GM12874 (cell line): ENCODE data around the gene TMEM184A.

Experiments
- CTCF ChIP-seq: IDR thresholded peaks from 2 replicates; pipeline ENCODE4 v1.5.1; 2011; ENCODE audit warnings: low read depth, mild to moderate bottlenecking, control low read depth, low read length, moderate library complexity; ENCODE audit not compliant: insufficient read depth

Gene TMEM184A

GRCh38 chr7:1543826-1544177, 12.2 kb downstream of the TMEM184A start:
- TF ChIP-seq CTCF, result no peak

GRCh38 chr7:1542841-1543747, 12.9 kb downstream of the TMEM184A start:
- no peak for TF ChIP-seq CTCF

- TF ChIP-seq CTCF, result no peak
Measured at GRCh38 chr7:1542329-1542728, 13.7 kb downstream of the TMEM184A start.

GRCh38 chr7:1541431-1542162, 14.4 kb downstream of the TMEM184A start:
- TF ChIP-seq CTCF, result no peak

GRCh38 chr7:1540776-1541271, 15.2 kb downstream of the TMEM184A start:
- no peak for TF ChIP-seq CTCF

- no peak for TF ChIP-seq CTCF
Measured at GRCh38 chr7:1539882-1540775, 15.9 kb downstream of the TMEM184A start.
